Superior temporal gyrus (tissue), 1 donor: ENCODE measurements around the gene B4GALT3.

Experiments
- DNase-seq: peaks from one replicate; pipeline ENCODE4 v3.0.0-alpha.2; 2016; ENCODE audit errors: extremely low spot score

B4GALT3 gene

DNA sequence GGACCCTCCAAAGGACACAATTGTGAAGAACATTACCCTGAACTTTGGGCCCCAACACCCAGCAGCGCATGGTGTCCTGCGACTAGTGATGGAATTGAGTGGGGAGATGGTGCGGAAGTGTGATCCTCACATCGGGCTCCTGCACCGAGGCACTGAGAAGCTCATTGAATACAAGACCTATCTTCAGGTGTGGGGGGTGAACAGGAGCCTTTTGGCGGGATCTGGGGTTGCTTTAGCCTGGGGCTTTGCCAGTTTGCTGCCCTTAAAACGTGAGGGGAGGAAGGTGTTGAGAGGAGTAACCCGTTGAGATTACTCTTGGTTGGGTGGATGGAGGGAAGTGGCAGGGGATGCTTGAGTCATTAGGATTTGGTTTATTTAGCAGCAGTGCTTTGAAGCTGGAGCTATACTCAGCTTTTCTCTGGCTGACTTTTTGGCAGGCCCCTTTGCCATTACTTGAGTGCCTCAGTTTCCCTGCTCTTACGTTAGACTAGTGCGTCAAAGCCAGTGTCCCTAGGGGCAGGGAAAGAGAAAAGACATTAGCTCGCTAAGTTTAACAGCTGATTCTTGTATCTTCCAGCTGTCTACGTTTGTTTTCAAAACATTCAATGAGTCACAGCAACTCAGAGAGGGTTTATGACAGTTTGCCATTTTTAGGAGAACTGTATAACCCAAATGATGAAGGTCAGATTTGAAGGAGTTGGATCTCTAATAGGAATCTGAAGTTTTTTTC lies 29.3 kb upstream of the B4GALT3 start:
- no peak for DNase-seq

- peak; percentile 100 for DNase-seq
Observed at GRCh38 chr1:161201836-161202712, 24.8 kb upstream of the B4GALT3 start, which contains the start of gene NDUFS2. TSS of gene NDUFS2 (plus strand) at chr1:161202367. CDS start at chr1:161202386, 19 bp downstream.

GRCh38 chr1:161200992-161201835 lies 23.9 kb upstream of the B4GALT3 start:
- DNase-seq, result peak; percentile 68

DNA sequence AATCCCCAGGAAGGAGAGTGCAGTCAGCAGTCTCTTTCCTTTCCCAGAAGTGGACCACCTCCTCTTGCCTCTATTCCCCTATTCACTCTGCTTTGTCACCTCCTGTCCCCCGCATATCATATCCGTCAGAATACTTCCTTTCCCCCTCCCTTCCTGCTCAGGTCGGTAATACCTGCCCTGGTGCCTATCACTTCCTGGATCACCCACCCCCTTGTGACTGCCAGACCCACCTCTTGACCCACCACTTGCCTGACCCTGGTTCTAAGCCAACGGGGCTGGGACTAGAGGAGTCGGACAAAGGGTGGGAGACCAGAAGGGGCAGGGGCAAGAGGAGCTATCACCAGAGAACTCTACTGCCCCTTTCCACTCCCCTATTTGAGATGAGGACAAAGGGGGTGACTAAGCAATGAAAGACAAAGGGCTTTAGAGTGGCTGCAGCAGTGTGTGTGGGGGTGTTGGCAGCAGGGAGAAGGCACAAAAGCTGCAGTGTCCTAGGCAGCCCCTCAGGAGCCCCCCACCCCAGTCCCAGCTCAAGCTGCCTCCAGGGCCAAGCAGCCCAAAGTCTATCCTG lies 23.2 kb upstream of the B4GALT3 start:
- peak; percentile 88 for DNase-seq

DNA sequence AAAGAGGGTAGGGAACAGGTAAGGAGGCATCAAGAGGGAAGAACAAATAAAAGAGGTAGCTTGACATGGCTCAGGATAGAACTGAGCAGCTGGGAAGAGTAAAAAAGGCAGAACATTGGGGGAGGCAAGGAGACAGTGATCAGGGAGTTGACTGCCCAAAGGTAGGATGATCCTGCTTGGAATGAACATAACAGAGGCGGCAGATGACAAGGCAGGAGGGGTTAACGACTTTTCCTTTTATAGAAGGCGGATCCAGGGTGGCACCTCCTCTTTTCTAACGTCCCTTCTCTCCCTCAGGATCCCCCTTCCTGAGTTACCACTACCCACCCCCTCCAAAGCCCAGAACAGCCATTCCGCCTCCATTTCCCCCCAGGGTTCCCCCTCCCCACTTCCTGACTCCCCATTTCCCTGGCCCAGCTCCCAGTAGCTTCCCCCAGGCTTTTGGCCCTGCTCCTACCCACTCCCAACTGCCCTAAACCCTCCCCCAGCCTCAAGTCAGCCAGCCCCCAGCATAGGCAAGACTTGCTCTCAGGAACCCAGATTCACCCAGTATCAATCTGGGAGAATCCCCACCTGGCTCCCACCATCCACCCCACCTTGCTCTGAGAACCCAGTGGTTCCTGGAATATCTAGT lies 22.3 kb upstream of the B4GALT3 start:
- DNase-seq, result no peak

- DNase-seq, result peak; percentile 97
Observed at GRCh38 chr1:161198897-161199431, 21.7 kb upstream of the B4GALT3 start, which contains the start of gene ADAMTS4. TSS of gene ADAMTS4 (minus strand) at chr1:161199054. CDS start at chr1:161198627, 427 bp downstream.

GRCh38 chr1:161198194-161198896 lies 21.0 kb upstream of the B4GALT3 start:
- DNase-seq, result no peak

DNA sequence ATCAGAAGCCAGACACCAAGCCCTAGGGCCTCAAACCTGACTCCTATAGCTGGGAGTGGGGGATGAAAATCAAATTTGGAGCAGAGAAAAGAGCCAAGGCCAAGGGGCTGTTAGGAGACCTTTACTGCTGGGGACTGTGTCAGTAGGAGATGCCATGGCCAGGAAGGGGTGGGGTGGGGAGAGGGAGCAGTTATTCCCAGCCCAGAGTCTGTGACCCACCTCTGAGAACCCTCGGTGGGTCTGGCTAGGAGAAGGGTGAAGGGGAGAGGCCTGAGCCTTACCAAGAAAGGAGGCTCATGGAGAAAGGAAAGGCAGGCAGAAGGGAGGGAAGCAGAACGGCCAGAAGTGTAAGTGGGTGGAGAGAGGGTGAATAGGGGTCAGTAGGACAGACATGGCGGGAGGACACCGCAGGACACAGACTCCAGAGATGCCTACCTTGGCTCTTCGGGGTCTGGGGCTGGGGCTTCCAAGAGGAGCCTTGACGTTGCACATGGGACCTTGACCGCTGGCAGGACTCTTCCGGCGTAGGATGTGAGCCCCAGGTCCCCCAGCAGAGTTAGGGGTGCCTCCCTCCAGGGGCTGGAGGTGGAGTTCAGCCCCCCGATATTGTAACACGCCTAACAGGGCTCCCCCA lies 20.4 kb upstream of the B4GALT3 start:
- no peak for DNase-seq

DNA sequence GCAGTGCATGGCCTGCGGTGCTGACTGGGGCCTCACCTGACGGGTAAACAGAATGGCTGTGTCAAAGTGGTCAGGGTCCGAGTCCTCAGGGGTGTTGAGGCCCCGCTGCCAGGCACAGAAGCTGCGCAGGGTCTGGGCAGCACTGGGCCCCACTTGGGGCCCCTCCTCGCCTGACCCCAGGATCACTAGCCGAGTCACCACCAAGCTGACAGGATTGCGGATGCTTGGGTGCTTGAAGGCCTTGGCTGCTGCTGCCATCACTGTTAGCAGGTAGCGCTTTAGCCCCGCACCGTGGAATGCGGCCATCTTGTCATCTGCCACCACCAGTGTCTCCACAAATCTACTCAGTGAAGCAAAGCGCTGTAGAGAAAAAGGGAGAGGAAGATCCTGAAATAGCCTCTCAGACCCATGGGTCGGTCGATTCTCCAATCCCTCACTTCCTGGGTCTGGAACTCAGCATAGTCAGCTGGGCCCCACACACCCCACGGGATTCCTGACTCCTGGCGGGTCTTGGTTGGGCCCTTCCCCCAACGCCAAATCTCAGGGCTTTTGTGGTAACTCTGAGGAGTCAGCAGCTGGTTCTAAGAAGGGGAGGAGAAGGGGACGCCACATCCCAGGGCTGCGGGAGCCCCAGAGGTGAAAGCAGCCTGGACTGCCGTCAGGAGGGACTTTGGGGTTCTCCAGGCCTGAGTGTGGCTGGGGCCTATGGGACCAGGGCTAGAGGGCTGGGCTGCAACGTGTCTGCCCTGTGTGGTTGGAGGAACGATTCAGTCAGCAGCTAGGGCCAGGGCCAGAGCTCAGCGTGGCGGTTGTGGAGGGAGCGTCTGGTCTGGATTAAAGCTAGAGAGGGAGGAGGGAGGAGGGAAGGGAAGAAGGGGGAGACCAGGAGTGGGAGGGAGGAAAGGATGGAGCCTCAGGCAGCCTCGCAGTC lies 19.5 kb upstream of the B4GALT3 start:
- no peak for DNase-seq

DNA sequence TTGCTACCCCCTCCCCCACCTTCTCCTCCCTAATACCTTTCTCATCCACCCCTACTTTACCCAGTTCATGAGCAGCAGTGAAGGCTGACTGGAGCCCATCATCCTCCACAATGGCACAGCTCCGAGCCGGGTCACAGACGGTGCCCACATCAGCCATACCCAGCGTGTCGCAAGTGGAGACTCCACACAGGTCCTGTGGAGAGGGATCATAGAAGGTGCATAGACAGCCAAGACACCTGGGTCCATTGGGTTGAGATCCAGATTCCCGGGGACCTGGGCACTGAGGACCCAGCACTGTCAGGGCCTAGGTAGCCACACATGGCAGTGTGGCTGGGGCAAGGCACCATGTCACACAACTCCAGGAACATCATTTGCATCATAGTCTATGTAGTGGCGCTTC lies 18.8 kb upstream of the B4GALT3 start:
- DNase-seq, result no peak

- DNase-seq, result peak; percentile 57
Observed at GRCh38 chr1:161195171-161195570, 17.9 kb upstream of the B4GALT3 start.

DNA sequence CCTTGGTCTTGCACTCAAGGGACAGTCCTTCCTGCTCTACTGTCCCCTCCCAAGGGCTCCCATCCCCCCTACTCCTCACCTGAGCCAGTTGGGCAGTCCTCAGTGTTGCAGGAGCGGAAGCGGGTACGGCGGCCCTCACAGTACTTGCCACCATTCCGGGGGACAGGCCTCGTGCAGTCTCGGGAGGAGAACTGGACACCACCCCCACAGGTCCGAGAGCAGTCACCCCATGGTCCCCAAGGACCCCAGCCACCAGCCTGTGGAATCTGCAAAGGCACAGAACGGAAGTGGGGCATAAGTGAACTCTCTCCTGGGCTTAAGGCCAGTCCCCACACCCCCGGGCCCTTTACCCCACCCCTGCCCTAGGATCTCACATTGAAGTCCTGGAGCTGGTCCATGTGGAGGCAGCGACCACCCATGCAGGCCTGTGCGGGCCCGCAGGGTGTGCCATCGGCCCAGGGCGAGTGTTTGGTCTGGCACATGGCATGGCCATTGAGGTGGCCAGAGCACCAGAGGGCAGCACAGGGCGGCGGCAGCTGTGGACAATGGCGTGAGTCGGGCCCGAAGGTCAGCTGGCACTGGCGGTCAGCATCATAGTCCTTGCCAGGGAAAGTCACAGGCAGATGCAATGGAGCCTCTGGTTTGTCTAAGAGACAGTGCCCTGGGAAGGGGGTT lies 16.4 kb upstream of the B4GALT3 start:
- peak; percentile 89 for DNase-seq

DNA sequence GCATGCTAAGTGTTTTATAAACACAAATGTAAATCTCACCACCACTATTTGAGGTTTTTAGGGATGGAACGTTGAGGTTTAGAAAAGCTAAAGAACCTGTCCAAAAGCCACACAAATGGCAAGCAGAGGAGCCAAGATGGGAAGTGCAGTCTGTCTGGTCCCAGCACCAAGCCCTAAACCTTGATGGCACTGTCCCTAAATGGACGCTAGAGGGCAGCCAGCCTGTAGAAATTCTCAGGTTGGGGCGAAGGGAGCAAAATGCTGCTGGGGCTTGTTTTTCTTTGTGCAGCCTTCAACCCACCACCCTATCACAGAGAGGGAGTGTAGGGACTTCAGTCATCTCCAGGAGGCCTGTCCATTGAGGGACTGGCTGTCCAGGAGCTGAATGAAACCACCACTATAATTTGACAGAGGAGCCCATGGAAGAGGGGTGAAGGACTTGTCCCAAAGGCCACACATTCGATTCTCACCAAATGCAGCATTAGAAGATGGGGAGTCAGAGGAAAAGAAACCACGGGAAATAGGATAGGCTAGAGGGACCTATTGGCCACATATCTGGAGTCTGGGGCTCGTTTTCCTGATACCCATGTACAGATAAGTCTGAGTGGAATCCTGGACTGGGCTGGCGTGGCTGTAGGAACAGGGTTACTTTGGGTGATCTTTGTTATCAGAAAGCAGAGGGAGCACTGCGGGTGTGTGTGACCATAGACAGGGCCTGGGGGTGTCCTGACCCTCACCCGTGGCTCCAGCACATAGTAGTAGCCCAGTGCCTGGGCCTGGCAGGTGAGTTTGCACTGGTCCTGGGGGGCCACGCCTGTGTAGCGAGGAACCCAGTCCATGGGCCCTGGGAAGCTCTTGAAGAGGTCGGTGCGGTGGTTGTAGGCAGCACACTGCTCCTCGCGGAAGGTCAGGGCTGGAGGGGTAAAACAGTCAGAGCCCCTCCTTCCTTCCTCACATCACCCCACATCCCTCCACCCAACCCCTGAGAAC lies 15.5 kb upstream of the B4GALT3 start:
- peak; percentile 91 for DNase-seq

DNA sequence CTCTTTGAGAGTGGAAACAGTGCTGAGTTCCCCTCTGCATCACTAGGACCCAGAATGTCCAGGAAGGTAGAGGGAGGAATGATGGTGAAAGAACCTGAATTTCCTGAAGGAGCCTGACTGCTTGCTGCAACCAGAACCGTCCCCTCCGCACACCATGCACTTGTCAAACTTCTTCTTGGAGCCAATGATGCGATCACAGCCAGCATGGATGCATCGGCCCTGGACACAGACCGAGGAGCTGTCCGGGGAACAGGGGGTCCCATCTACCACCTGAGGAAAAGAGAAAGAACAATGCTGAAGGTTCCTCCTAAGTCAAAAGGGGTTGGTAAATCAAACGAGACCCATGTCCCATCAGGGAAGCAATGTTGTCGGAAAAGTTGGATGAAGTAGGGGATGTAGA lies 14.7 kb upstream of the B4GALT3 start:
- DNase-seq, result no peak

DNA sequence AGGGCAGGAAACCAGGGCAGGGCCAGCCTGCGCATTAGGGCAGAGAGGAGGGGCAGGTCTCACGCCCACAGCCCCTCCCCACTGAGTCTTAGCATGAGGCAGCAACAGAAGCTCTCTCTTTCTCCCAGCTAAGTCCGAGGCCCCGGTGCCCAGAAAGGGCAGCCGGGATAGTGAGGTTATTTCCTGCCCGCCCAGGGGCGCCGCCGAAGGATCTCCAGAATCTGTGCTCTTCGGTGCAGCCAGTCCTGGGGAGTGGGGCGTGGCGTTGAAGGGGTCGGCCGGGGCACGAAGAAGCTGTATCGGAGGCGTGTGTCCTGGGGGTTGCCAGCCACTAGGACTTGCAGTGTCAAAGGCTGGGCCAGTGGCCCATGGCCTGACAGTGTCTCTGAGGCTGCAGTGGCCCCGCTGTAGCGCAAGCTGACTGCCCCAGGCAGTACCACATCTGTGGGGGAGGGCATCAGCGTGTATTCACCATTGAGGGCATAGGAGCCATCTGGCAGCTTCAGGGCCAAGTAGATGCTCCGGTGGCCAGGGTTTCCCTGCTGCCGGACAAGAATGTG lies 13.7 kb upstream of the B4GALT3 start:
- peak; percentile 57 for DNase-seq

- no peak for DNase-seq
Observed at GRCh38 chr1:161189036-161189435, 11.7 kb upstream of the B4GALT3 start.
